ENCODE results near the gene PLCE1.

PLCE1 gene

GRCh38 chr10:94025806-94026205 lies 32.1 kb downstream of the PLCE1 start:
- DNase-seq: no peak

GRCh38 chr10:94027197-94027596 lies 33.5 kb downstream of the PLCE1 start:
- DNase-seq: no peak

GRCh38 chr10:94029955-94030354 lies 36.2 kb downstream of the PLCE1 start:
- no peak for DNase-seq

GRCh38 chr10:94035982-94036765 lies 42.4 kb downstream of the PLCE1 start:
- DNase-seq: no peak

- no peak for DNase-seq
Observed at GRCh38 chr10:94036766-94037033, 43.0 kb downstream of the PLCE1 start.

- no peak for DNase-seq
Observed at GRCh38 chr10:94037286-94037685, 43.6 kb downstream of the PLCE1 start.

- DNase-seq: no peak
Observed at GRCh38 chr10:94038024-94038423, 44.3 kb downstream of the PLCE1 start.

GRCh38 chr10:94041206-94041605 lies 47.5 kb downstream of the PLCE1 start:
- DNase-seq: no peak

- no peak for DNase-seq
Observed at GRCh38 chr10:94042001-94042833, 48.5 kb downstream of the PLCE1 start.

GRCh38 chr10:94042834-94043175 lies 49.1 kb downstream of the PLCE1 start:
- DNase-seq: no peak

All from 8988T (cell line).